Natural killer cell (primary cell): ENCODE measurements around the gene GCSH. TPM values are rescaled to one million over a fixed set of nuclear protein-coding genes. Genes with fewer than 3 reads are reported as not detected.

Source experiments
- ATAC-seq, 3 donors: fragments of 150-1000 bp in 2 of 3; fragments of 200-7000 bp in 1 of 3; cut with Tn5 transposase; 1 replicate in 1 of 3; 2 replicates in 2 of 3; pipeline ENCODE4 v1.10.0; 2021; ENCODE audit warnings: mild to moderate bottlenecking in 2 of 3, moderate library complexity in 2 of 3
- DNase-seq, 2 donors: peaks; one replicate each; pipeline versions ENCODE4 v3.0.0 to v3.0.0-alpha.2; 2013 to 2021; ENCODE audit warnings: mixed read lengths in 1 of 2
- H3K27ac ChIP-seq: one replicate; pipeline ENCODE4 v1.5.1; 2013; ENCODE audit warnings: mild to moderate bottlenecking, low read length
- H3K27me3 ChIP-seq: one replicate; pipeline ENCODE4 v1.6.1; 2013; ENCODE audit warnings: low read length; ENCODE audit not compliant: control insufficient read depth, insufficient read depth
- H3K36me3 ChIP-seq: one replicate; pipeline ENCODE4 v1.6.1; 2013; ENCODE audit warnings: low read length; ENCODE audit not compliant: control insufficient read depth, insufficient read depth
- H3K4me1 ChIP-seq: one replicate; pipeline ENCODE4 v1.6.1; 2013; ENCODE audit warnings: low read length; ENCODE audit not compliant: control insufficient read depth, insufficient read depth
- H3K4me3 ChIP-seq: one replicate; pipeline ENCODE4 v1.5.1; 2013; ENCODE audit warnings: low read length
- H3K9me3 ChIP-seq: one replicate; pipeline ENCODE4 v1.6.1; 2013; ENCODE audit warnings: low read length; ENCODE audit not compliant: control insufficient read depth, insufficient read depth
- H3K27ac Mint-ChIP-seq, 2 donors: one replicate each; pipeline ENCODE4 v1.8.0; 2022; ENCODE audit warnings: mild to moderate bottlenecking in 2 of 2, mixed read lengths in 2 of 2, moderate library complexity in 1 of 2
- H3K27me3 Mint-ChIP-seq, 2 donors: one replicate each; pipeline ENCODE4 v1.8.0; 2022; ENCODE audit warnings: low read depth in 2 of 2, mixed read lengths in 2 of 2
- H3K36me3 Mint-ChIP-seq: one replicate; pipeline ENCODE4 v1.8.0; 2022; ENCODE audit warnings: mixed read lengths
- H3K4me1 Mint-ChIP-seq, 2 donors: one replicate each; pipeline ENCODE4 v1.8.0; 2022; ENCODE audit warnings: mixed read lengths in 2 of 2
- H3K4me3 Mint-ChIP-seq: one replicate; pipeline ENCODE4 v1.8.0; 2022; ENCODE audit warnings: mild to moderate bottlenecking, moderate library complexity, mixed read lengths
- H3K9me3 Mint-ChIP-seq, 2 donors: one replicate each; pipeline ENCODE4 v1.8.0; 2022; ENCODE audit warnings: mixed read lengths in 2 of 2
- WGBS: methylation state at CpG from one replicate; pipeline ENCODE4 v1.1.7; 2013; ENCODE audit warnings: missing lambda C conversion rate; ENCODE audit not compliant: insufficient coverage; 5-methylcytosine and 5-hydroxymethylcytosine counted together
- intact Hi-C: fragments of 100-400 bp; cut with micrococcal nuclease; formaldehyde crosslinking; loops from one replicate; pipeline ENCODE4 v1.14.2; 2022
- total RNA-seq, 4 donors: library from RNA; stranded (reverse); fragments of 120-200 nt in 1 of 4; gene quantifications; one replicate each; pipeline versions ENCODE4 v1.2.3 to v1.2.4, GENCODE V29; 2013 to 2022
- TF ChIP-seq, protein P1 (sequence below): fragments of 200-600 bp; IDR thresholded peaks from one replicate; pipeline ENCODE4 v1.8.0; 2022; ENCODE audit warnings: antibody characterized with exemption

The GCSH gene
- total RNA-seq, 3 donors from 2014 or later (not counting 1 experiment from before 2014, with no cell fraction given) = 2.6 to 4.3 (median 2.7) TPM

DNA sequence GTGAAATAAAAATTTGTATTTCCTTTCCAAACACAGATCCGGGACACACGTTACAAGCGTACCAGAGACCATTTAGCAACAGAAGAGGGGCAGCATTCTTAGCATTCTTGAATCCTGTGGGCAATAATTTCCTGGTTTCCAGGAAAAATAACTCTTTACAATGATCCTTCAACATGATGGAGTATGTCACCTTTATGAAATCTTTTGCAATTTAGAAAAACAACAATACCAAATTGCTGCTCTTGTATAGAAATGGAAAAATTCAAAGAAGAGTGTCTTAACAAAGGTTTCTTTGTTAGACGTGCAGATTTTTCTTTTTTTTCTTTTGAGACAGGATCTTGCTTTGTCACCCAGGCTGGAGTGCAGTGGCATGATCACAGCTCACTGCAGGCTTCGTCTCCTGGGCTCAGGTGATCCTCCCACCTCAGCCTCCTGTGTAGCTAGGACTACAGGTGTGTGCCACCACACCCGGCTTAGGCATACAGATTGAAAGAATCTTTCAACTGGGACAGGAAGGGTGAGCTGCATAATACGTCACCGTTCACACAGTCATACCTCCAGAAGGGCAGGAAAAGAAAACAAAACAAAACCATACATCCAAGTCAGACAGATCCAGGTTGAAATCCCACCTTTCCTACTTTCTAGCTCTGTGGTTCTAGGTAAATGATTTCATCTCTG lies 10.8 kb upstream of the GCSH start:
- WGBS = 76% methylated on average over 8 of the region's 8 CpGs
- intact Hi-C loops = no loop called here
- Mint-ChIP-seq H3K27ac (no peak overlapping the region), H3K9me3 (no peaks in the 10 kb centered on the region), H3K27me3 (peaks cover 0 to 14% of the 10 kb centered on the region in 2 donors), H3K4me3 (no peak overlapping the region), H3K4me1 (no peaks in the 10 kb centered on the region), H3K36me3 (no peaks in the 10 kb centered on the region)
- TF ChIP-seq, protein P1, sequence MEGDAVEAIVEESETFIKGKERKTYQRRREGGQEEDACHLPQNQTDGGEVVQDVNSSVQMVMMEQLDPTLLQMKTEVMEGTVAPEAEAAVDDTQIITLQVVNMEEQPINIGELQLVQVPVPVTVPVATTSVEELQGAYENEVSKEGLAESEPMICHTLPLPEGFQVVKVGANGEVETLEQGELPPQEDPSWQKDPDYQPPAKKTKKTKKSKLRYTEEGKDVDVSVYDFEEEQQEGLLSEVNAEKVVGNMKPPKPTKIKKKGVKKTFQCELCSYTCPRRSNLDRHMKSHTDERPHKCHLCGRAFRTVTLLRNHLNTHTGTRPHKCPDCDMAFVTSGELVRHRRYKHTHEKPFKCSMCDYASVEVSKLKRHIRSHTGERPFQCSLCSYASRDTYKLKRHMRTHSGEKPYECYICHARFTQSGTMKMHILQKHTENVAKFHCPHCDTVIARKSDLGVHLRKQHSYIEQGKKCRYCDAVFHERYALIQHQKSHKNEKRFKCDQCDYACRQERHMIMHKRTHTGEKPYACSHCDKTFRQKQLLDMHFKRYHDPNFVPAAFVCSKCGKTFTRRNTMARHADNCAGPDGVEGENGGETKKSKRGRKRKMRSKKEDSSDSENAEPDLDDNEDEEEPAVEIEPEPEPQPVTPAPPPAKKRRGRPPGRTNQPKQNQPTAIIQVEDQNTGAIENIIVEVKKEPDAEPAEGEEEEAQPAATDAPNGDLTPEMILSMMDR = no peak
- DNase-seq = no peak
- Histone ChIP-seq H3K36me3 (no peaks in the 10 kb centered on the region), H3K27ac (no peak overlapping the region), H3K4me1 (no peaks in the 10 kb centered on the region), H3K4me3 (no peak overlapping the region), H3K27me3 (no peaks in the 10 kb centered on the region), H3K9me3 (no peaks in the 10 kb centered on the region)
- ATAC-seq = no peak

DNA sequence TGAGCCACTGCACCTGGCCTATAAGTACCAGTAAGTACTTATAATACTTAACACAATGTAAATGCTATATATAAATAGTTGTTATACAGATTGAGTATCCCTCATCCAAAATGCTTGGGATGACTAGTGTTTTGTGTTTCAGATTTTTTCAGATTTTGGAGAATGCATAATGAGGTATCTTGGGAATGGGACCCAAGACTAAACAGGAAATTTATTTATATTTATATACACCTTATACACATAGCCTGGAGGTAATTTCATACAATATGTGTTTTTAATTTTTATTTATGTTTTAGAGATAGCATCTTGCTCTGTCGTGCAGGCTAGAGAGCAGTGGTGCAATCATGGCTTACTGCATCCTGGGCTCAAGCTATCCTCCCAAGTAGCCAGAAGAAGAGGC lies 9.8 kb upstream of the GCSH start:
- Mint-ChIP-seq H3K27me3 (peaks cover 0 to 14% of the 10 kb centered on the region in 2 donors), H3K27ac (no peak overlapping the region), H3K36me3 (no peaks in the 10 kb centered on the region), H3K9me3 (no peaks in the 10 kb centered on the region), H3K4me3 (no peak overlapping the region), H3K4me1 (no peaks in the 10 kb centered on the region)
- H3K27me3 ChIP-seq = no peaks in the 10 kb centered on the region
- ATAC-seq = no peak
- WGBS = 83% methylated on average over 1 of the region's 1 CpG
- no peaks in the 10 kb centered on the region for H3K4me1 ChIP-seq
- TF ChIP-seq, protein P1 = no peak
- H3K27ac ChIP-seq = no peak overlapping the region
- intact Hi-C loops = no loop called here
- DNase-seq = no peak
- H3K36me3 ChIP-seq = no peaks in the 10 kb centered on the region
- H3K9me3 ChIP-seq = no peaks in the 10 kb centered on the region
- H3K4me3 ChIP-seq = no peak overlapping the region

DNA sequence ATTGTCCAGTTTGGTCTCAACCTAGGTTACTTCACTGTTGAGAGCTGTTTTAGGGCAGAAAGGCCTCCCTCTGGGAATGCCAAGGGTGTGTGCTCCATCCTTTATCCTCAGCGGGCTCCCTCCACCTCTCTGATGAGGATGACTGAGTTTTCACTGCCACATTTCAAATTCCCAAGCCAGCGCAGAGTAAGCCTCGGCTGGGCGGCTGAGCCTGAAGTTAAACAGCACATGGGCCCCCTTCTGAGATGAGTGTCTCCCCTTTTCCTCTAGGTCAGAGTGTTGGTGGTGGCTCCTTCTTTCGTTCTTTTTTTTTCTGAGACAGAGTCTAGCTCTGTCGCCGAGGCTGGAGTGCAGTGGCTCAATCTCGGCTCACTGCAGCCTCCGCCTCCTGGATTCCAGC lies 5.5 kb upstream of the GCSH start:
- ATAC-seq (no peak), DNase-seq (no peak)
- intact Hi-C loops = no loop called here
- WGBS = 94% methylated on average over 9 of the region's 9 CpGs
- no peak overlapping the region for H3K4me3 ChIP-seq
- H3K9me3 Mint-ChIP-seq = no peaks in the 10 kb centered on the region
- H3K36me3 Mint-ChIP-seq = no peaks in the 10 kb centered on the region
- no peaks in the 10 kb centered on the region for H3K36me3 ChIP-seq
- H3K27me3 Mint-ChIP-seq = peaks cover 0 to 8% of the 10 kb centered on the region in 2 donors
- H3K4me1 Mint-ChIP-seq = peaks cover 1% of the 10 kb centered on the region in 2 donors
- no peak overlapping the region for H3K27ac ChIP-seq
- peaks cover 6% of the 10 kb centered on the region for H3K4me1 ChIP-seq
- TF ChIP-seq, protein P1 = no peak
- H3K9me3 ChIP-seq = no peaks in the 10 kb centered on the region
- no peak overlapping the region for H3K27ac Mint-ChIP-seq
- no peaks in the 10 kb centered on the region for H3K27me3 ChIP-seq
- H3K4me3 Mint-ChIP-seq = no peak overlapping the region

DNA sequence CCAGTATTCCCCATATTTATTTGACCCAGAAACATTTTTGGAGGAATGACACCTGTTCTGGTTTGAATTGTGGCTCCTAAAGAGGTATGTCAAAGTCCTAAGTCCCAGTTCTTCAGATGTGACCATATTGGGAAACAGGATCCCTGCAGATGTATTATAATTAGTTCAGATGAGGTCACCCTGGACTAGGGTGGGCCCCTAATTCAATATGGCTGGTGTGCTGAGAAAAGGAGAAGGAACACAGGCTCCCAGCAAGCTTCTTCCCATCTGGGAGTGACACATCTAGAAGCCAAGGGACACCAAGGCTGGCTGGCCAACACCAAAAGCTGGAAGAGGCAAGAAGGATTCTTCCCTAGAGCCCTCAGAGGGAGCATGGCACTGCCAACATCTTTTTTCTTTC lies 3.8 kb upstream of the GCSH start:
- no peak overlapping the region for H3K4me3 Mint-ChIP-seq
- H3K9me3 ChIP-seq = no peaks in the 10 kb centered on the region
- no peaks in the 10 kb centered on the region for H3K27me3 ChIP-seq
- H3K36me3 ChIP-seq = no peaks in the 10 kb centered on the region
- peaks cover 8% of the 10 kb centered on the region for H3K4me1 ChIP-seq
- DNase-seq (no peak), ATAC-seq (no peak)
- H3K27ac ChIP-seq = no peak overlapping the region
- no peak overlapping the region for H3K4me3 ChIP-seq
- H3K9me3 Mint-ChIP-seq = peaks cover 2% of the 10 kb centered on the region in 2 donors
- TF ChIP-seq, protein P1 = no peak
- intact Hi-C loops = loop anchor here (5.0 kb wide), 1 partner anchor 93 kb away; the partner anchor contains the start of genes CENPN and CMC2
- peaks cover 0 to 8% of the 10 kb centered on the region in 2 donors for H3K27me3 Mint-ChIP-seq
- no peak overlapping the region for H3K27ac Mint-ChIP-seq
- peaks cover 6% of the 10 kb centered on the region in 2 donors for H3K4me1 Mint-ChIP-seq
- no peaks in the 10 kb centered on the region for H3K36me3 Mint-ChIP-seq
